ENCODE results near the gene PGAP2. TPM values are rescaled to one million over a fixed set of nuclear protein-coding genes. Genes with fewer than 3 reads are reported as not detected.

Gene PGAP2
- total and polyA plus RNA-seq, 2 donors (not counting 1 experiment from before 2014, with no cell fraction given), result 20.5 to 47.1 TPM

GRCh38 chr11:3835751-3836150 lies 27.4 kb downstream of the PGAP2 start:
- TF ChIP-seq, protein P1, sequence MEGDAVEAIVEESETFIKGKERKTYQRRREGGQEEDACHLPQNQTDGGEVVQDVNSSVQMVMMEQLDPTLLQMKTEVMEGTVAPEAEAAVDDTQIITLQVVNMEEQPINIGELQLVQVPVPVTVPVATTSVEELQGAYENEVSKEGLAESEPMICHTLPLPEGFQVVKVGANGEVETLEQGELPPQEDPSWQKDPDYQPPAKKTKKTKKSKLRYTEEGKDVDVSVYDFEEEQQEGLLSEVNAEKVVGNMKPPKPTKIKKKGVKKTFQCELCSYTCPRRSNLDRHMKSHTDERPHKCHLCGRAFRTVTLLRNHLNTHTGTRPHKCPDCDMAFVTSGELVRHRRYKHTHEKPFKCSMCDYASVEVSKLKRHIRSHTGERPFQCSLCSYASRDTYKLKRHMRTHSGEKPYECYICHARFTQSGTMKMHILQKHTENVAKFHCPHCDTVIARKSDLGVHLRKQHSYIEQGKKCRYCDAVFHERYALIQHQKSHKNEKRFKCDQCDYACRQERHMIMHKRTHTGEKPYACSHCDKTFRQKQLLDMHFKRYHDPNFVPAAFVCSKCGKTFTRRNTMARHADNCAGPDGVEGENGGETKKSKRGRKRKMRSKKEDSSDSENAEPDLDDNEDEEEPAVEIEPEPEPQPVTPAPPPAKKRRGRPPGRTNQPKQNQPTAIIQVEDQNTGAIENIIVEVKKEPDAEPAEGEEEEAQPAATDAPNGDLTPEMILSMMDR (IDR thresholded peaks at IDR 0.05), result no peak
- TF ChIP-seq EZH2 (IDR thresholded peaks at IDR 0.05; ENCODE audit: borderline replicate concordance, insufficient read depth, low read depth, low read length, poor library complexity, severe bottlenecking), result no peak
- no peak for DNase-seq
- Histone ChIP-seq H3K9me3 (ENCODE audit: control extremely low read depth in 1 of 3, control insufficient read depth in 2 of 3, insufficient read depth in 1 of 3, low read length in 2 of 3) (no peaks in the 10 kb centered on the region), H3K4me3 (ENCODE audit: control extremely low read depth in 1 of 5, extremely low read depth in 1 of 5, insufficient read depth in 1 of 5, low read depth in 2 of 5, low read length in 4 of 5) (peak overlapping the region in 1 of 5 experiments; percentile 53), H3K79me2 (ENCODE audit: control insufficient read depth, insufficient read depth, low read length) (peaks cover 100% of the 10 kb centered on the region), H3K9ac (ENCODE audit: low read length) (no peak overlapping the region), H3K27ac (ENCODE audit: low read length in 2 of 2) (peak overlapping the region in 1 of 2 donors; percentile 16), H3K36me3 (replicated peaks in 1 of 2; ENCODE audit: control extremely low read depth in 1 of 2, control insufficient read depth in 1 of 2, extremely low read depth in 1 of 2, insufficient read depth in 2 of 2, low read length in 1 of 2) (peaks cover 4 to 27% of the 10 kb centered on the region in 2 experiments), H3K4me1 (ENCODE audit: control insufficient read depth in 2 of 2, insufficient read depth in 2 of 2, low read length in 2 of 2) (peaks cover 86 to 95% of the 10 kb centered on the region in 2 donors), H3K4me2 (replicated peaks; ENCODE audit: low read depth, low read length, poor library complexity, severe bottlenecking) (peak overlapping the region; percentile 98), H4K20me1 (ENCODE audit: control insufficient read depth, insufficient read depth, low read length, poor library complexity, severe bottlenecking) (peaks cover 91% of the 10 kb centered on the region), H2AFZ (ENCODE audit: insufficient read depth, low read depth, low read length, poor library complexity, severe bottlenecking) (no peak overlapping the region), H3K27me3 (replicated peaks in 1 of 4; ENCODE audit: control extremely low read depth in 1 of 4, control insufficient read depth in 3 of 4, insufficient read depth in 4 of 4, low read length in 3 of 4) (no peaks in the 10 kb centered on the region)
- no peak for ATAC-seq (ENCODE audit: low read depth)
- intact Hi-C loops (cut with micrococcal nuclease), result no loop called here
- Mint-ChIP-seq H3K4me3 (peak overlapping the region; percentile 66), H3K4me1 (peaks cover 89% of the 10 kb centered on the region), H3K27ac (peak overlapping the region; percentile 60), H3K27me3 (no peaks in the 10 kb centered on the region), H3K9me3 (ENCODE audit: insufficient read depth) (no peaks in the 10 kb centered on the region)
- CTCF ChIA-PET, result interaction anchor here (0.6 to 28.7 kb wide), 8 partner anchors 8 to 237 kb away, joined by 3 to 662 read pairs (median 5); partner anchors contain the start of genes PGAP2 and STIM1
- POLR2A ChIA-PET, result interaction anchor here (0.7 kb wide), 2 partner anchors 17 to 39 kb away, joined by 4 read pairs; no protein-coding TSS in a partner anchor
- 92% methylated on average over 1 of the region's 4 CpGs for WGBS (ENCODE audit: insufficient coverage)

DNA sequence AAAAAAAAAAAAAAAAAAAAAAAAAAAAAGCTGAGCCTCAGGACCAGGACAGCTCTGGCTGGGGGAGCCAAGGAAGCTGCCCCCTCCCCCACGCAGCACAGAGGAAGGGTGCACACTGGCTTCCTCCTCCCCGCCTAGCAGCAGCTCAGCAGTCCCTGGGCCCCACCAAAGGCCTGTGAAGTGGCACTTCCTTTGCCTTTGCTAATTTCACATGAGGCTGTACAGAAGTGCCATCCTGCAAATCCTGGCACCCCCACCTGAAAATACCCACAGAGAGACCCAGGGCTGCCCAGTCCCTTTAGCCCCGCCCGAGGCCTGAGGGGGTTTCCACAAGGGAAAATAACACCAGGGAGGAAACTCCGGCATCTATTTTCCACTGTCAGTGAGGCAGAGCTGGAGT lies 28.5 kb downstream of the PGAP2 start:
- TF ChIP-seq, protein P1 (IDR thresholded peaks at IDR 0.05), result no peak
- no peak for TF ChIP-seq EZH2 (IDR thresholded peaks at IDR 0.05; ENCODE audit: borderline replicate concordance, insufficient read depth, low read depth, low read length, poor library complexity, severe bottlenecking)
- peak overlapping the region; percentile 89 for H3K27ac Mint-ChIP-seq
- Histone ChIP-seq H3K4me3 (ENCODE audit: control extremely low read depth in 1 of 5, extremely low read depth in 1 of 5, insufficient read depth in 1 of 5, low read depth in 2 of 5, low read length in 4 of 5) (peak overlapping the region; percentile 1 to 97 (median 17)), H3K79me2 (ENCODE audit: control insufficient read depth, insufficient read depth, low read length) (peaks cover 88% of the 10 kb centered on the region), H3K9me3 (ENCODE audit: control extremely low read depth in 1 of 3, control insufficient read depth in 2 of 3, insufficient read depth in 1 of 3, low read length in 2 of 3) (no peaks in the 10 kb centered on the region), H2AFZ (ENCODE audit: insufficient read depth, low read depth, low read length, poor library complexity, severe bottlenecking) (no peak overlapping the region), H3K36me3 (replicated peaks in 1 of 2; ENCODE audit: control extremely low read depth in 1 of 2, control insufficient read depth in 1 of 2, extremely low read depth in 1 of 2, insufficient read depth in 2 of 2, low read length in 1 of 2) (peaks cover 4 to 15% of the 10 kb centered on the region in 2 experiments), H3K4me2 (replicated peaks; ENCODE audit: low read depth, low read length, poor library complexity, severe bottlenecking) (peak overlapping the region; percentile 98), H3K9ac (ENCODE audit: low read length) (peak overlapping the region; percentile 88), H3K27me3 (replicated peaks in 1 of 4; ENCODE audit: control extremely low read depth in 1 of 4, control insufficient read depth in 3 of 4, insufficient read depth in 4 of 4, low read length in 3 of 4) (no peaks in the 10 kb centered on the region), H4K20me1 (ENCODE audit: control insufficient read depth, insufficient read depth, low read length, poor library complexity, severe bottlenecking) (peaks cover 80% of the 10 kb centered on the region), H3K4me1 (ENCODE audit: control insufficient read depth in 2 of 2, insufficient read depth in 2 of 2, low read length in 2 of 2) (peaks cover 77 to 87% of the 10 kb centered on the region in 2 donors), H3K27ac (ENCODE audit: low read length in 2 of 2) (peak overlapping the region; percentile 89 to 98)
- DNase-seq (peak; percentile 44), ATAC-seq (ENCODE audit: low read depth) (no peak)
- ChIA-PET POLR2A (interaction anchor here (0.6 to 2.7 kb wide), 4 partner anchors 17 to 258 kb away, joined by 3 to 17 read pairs (median 6); partner anchors contain the start of gene STIM1), CTCF (interaction anchor here (1.8 to 28.7 kb wide), 6 partner anchors 12 to 233 kb away, joined by 5 to 819 read pairs (median 46); partner anchors contain the start of genes PGAP2 and STIM1)
- WGBS (ENCODE audit: insufficient coverage), result 0% methylated on average over 2 of the region's 5 CpGs
- peaks cover 84% of the 10 kb centered on the region for H3K4me1 Mint-ChIP-seq
- intact Hi-C loops (cut with micrococcal nuclease), result no loop called here
- peak overlapping the region; percentile 97 for H3K4me3 Mint-ChIP-seq
- H3K27me3 Mint-ChIP-seq, result no peaks in the 10 kb centered on the region
- H3K9me3 Mint-ChIP-seq (ENCODE audit: insufficient read depth), result no peaks in the 10 kb centered on the region

Measured in B cell (primary cell).